GM12874 (cell line): ENCODE data around the gene NGDN.

Experiments used
- CTCF ChIP-seq: IDR thresholded peaks from 2 replicates; pipeline ENCODE4 v1.5.1; 2011; ENCODE audit warnings: low read depth, mild to moderate bottlenecking, control low read depth, low read length, moderate library complexity; ENCODE audit not compliant: insufficient read depth

Gene NGDN

DNA sequence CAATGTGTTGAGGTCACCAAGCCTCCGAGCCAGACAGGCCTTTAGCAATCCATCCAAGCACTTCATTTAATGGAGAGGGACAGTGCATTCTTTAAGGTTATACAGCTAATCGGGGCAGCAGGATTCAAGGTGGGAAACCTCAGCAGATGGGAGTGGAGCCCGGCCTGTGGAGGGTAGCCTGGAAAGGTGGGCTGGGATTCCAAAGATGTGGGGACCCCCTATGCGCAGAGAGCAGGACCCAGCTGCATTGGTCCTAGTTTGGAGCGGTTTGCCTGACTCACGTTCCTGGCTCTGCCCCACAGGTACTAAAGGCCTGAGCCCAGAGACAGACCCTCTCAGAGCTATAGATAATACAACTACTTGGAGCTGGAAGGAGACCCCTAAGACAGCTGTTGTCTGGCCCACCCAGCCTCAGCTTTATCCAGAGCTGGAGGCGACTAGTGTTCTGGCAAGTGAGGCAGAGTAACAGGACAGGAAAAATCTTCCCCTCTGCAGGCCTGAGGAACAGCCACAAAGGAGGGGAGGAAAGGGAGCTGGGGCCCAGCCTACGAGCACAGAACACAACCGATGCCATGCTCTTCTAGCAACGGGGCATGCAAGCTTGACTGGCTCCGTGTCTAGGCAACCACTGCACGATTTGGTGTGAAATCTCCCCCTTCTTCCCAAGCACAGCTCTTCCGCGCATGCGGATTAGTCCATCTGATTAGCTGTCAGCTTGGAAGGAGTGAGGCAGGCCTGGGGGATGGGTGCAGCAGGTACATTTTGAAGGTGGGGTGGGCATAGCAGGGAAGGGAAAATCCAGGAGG lies 33.0 kb upstream of the NGDN start:
- TF ChIP-seq CTCF: no peak

DNA sequence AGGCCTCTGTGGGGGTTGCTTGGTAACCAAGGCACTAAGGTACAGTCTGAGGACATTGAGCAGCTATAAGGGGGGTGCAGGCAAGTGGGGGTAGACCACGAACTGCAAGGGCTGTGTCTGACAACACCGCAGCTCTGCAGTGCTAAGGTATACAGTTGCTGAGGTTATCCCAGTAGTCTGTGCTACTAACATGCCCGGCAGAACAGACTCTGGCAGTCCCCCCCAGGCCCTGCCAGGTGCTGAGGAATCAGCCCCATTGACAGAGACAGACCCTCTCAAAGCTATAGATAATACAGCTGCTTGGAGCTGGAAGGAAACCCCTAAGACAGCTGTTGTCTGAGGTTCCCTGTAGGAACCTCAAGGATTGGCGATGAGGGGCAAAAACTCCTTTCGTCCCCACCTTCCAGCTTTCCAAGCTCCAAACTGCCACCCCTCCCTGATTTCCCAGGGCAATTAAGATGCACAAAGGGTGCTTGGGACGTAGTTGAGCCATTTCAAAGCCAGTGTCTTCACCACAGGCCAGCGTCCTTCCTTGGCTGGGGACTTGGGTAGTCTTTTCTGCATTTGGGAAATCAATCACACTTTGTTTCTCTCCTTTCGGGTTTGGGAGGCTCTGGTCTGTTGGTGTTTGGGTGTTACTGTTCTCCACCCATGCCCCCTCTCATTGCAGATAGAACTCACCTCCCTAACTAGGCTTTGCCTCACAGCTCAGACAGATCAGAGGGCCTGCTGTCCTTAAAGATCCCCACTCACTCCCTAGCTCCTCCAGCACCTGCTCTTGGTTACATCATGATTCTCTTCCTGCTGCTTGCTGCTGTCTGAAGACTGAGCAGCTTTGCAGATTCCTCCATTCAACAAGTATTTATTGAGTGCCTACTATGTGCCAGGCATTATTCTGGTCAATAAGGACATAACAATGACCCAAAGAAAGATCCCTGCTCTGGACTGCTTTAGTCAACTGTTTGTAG lies 32.1 kb upstream of the NGDN start:
- no peak for TF ChIP-seq CTCF

GRCh38 chr14:23438101-23438971 lies 31.2 kb upstream of the NGDN start:
- TF ChIP-seq CTCF: no peak

DNA sequence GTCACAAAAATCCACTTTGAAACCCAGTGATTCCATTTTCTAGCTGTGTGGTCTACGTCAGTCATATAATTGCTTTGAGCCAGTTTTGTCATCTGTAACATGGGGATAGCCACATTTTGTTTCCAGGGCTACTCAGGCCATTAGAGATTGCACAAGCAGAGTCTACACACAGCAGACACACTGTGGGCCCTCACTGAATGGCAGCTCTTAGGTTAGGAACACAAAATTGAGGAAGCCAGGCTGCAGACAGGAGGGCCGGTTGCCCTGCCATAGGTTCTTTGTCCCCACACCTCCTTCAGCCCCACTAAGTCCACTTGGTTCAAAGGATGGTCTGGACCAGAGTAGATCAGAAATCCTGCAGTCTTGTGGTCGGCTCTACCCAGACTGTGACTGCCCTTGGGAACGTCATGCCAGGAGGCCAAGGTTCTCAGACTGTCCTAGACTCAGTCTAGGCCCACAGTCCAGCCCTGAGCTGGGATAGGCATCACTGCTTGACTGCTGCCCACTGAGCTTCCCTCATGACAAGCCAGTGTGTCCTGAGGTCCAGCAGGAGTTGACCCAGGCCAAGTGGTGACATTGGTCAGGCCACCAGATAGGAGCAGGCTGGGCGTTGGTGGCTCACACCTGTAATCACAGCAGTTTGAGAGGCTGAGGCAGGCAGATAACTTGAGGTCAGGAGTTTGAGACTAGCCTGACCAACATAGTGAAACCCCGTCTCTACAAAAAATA lies 30.2 kb upstream of the NGDN start:
- TF ChIP-seq CTCF: no peak

DNA sequence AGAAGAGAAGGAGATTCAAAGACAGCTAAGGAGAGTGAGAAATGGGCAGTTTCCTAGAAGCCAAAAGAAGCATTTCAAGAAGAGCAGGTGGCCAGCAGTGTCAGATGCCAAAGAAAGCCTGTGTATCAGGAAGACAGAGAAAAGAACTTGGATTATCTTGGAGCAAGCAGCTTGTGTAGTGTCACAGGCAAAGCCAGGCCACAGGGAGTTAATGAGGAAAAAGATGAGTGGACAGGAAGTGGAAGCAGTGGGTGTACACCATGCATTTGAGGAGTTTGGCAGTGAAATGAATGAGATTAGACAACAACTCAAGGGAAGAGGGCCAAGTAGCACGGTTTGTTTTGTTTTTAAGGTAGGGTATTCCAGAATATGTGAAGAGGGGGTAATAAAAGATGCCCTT lies 28.4 kb upstream of the NGDN start:
- TF ChIP-seq CTCF: no peak

DNA sequence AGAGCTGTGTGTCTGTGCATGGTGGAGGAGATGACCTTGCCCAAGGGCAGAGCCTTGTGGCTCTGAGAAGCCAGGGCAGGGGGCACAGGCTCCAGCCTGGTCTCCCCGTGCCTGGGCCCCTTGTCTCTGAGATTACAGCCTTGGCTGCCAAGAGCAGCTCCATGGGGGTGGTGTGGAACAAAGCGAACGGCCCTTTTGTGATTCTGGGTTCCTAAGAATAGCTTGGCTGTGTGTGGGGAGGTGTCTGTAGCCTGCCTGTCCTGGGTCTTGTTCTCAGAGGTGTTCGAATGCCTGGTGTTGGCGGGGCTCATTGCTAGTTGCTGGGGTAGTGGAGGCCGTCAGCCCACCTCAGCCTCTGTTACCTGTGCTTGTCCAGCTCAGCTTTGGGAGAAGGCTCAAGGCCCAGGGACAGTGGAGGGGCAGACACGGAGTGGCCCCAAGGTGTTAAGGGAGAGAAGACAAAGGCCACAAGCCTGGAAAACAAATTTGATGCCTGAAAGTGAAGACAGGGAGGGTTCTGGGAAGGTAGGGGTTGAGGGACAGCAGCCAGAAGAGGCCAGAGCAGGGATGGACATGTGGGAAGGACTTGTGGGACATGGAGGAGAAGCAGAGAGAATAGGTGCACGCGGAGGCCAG lies 26.7 kb upstream of the NGDN start:
- no peak for TF ChIP-seq CTCF
